IPS-18a (cell line): ENCODE results near the gene SMG9.

Experiments used
- H3K27ac ChIP-seq: one replicate; pipeline ENCODE4 v1.5.1; 2013; ENCODE audit warnings: low read length
- H3K27me3 ChIP-seq: one replicate; pipeline ENCODE4 v1.6.1; 2013; ENCODE audit warnings: mild to moderate bottlenecking, low read length; ENCODE audit not compliant: control insufficient read depth, insufficient read depth
- H3K36me3 ChIP-seq: one replicate; pipeline ENCODE4 v1.6.1; 2013; ENCODE audit warnings: low read depth, low read length; ENCODE audit not compliant: control insufficient read depth
- H3K4me1 ChIP-seq: one replicate; pipeline ENCODE4 v1.6.1; 2013; ENCODE audit warnings: low read depth, low read length; ENCODE audit not compliant: control insufficient read depth
- H3K4me3 ChIP-seq: one replicate; pipeline ENCODE4 v1.5.1; 2013; ENCODE audit warnings: low read length
- H3K9ac ChIP-seq: one replicate; pipeline ENCODE4 v1.6.1; 2013; ENCODE audit warnings: mild to moderate bottlenecking, low read length, moderate library complexity
- H3K9me3 ChIP-seq: one replicate; pipeline ENCODE4 v1.6.1; 2013; ENCODE audit warnings: low read depth, low read length; ENCODE audit not compliant: control insufficient read depth

SMG9 gene

GRCh38 chr19:43731346-43731745 is 23.4 kb downstream of the SMG9 start:
- H3K27ac ChIP-seq, result no peak overlapping the region

GRCh38 chr19:43729919-43730318 is 24.8 kb downstream of the SMG9 start:
- peaks cover 34% of the 10 kb centered on the region for H3K36me3 ChIP-seq
- no peak overlapping the region for H3K27ac ChIP-seq

More at GRCh38 chr19:43731346-43731745, 23.4 kb downstream of the SMG9 start:
- H3K27me3 ChIP-seq, result no peaks in the 10 kb centered on the region
- H3K4me3 ChIP-seq, result no peak overlapping the region
- H3K36me3 ChIP-seq, result peaks cover 40% of the 10 kb centered on the region
- H3K9ac ChIP-seq, result no peak overlapping the region
- no peaks in the 10 kb centered on the region for H3K9me3 ChIP-seq
- H3K4me1 ChIP-seq, result no peaks in the 10 kb centered on the region

GRCh38 chr19:43727593-43727853 is 27.2 kb downstream of the SMG9 start:
- Histone ChIP-seq H3K27ac (no peak overlapping the region), H3K4me3 (no peak overlapping the region), H3K9ac (no peak overlapping the region), H3K9me3 (no peaks in the 10 kb centered on the region), H3K27me3 (no peaks in the 10 kb centered on the region), H3K4me1 (no peaks in the 10 kb centered on the region), H3K36me3 (peaks cover 22% of the 10 kb centered on the region)

More at GRCh38 chr19:43729919-43730318, 24.8 kb downstream of the SMG9 start:
- H3K4me1 ChIP-seq, result no peaks in the 10 kb centered on the region
- H3K9ac ChIP-seq, result no peak overlapping the region
- H3K27me3 ChIP-seq, result no peaks in the 10 kb centered on the region
- H3K9me3 ChIP-seq, result no peaks in the 10 kb centered on the region
- H3K4me3 ChIP-seq, result no peak overlapping the region

GRCh38 chr19:43726736-43727592 is 27.8 kb downstream of the SMG9 start:
- Histone ChIP-seq H3K27me3 (no peaks in the 10 kb centered on the region), H3K4me3 (no peak overlapping the region), H3K9ac (no peak overlapping the region), H3K27ac (no peak overlapping the region), H3K36me3 (peaks cover 16% of the 10 kb centered on the region), H3K9me3 (no peaks in the 10 kb centered on the region), H3K4me1 (no peaks in the 10 kb centered on the region)

- Histone ChIP-seq H3K4me3 (no peak overlapping the region), H3K36me3 (peaks cover 7% of the 10 kb centered on the region), H3K27me3 (no peaks in the 10 kb centered on the region), H3K27ac (no peak overlapping the region), H3K9ac (no peak overlapping the region), H3K4me1 (no peaks in the 10 kb centered on the region), H3K9me3 (no peaks in the 10 kb centered on the region)
Measured at GRCh38 chr19:43725468-43725867, 29.3 kb downstream of the SMG9 start.

- Histone ChIP-seq H3K9ac (no peak overlapping the region), H3K27ac (no peak overlapping the region), H3K4me3 (no peak overlapping the region), H3K4me1 (no peaks in the 10 kb centered on the region), H3K27me3 (no peaks in the 10 kb centered on the region), H3K36me3 (peaks cover 7% of the 10 kb centered on the region), H3K9me3 (no peaks in the 10 kb centered on the region)
Measured at GRCh38 chr19:43724896-43725295, 29.9 kb downstream of the SMG9 start.

- Histone ChIP-seq H3K27me3 (no peaks in the 10 kb centered on the region), H3K4me3 (no peak overlapping the region), H3K9ac (no peak overlapping the region), H3K27ac (no peak overlapping the region), H3K4me1 (no peaks in the 10 kb centered on the region), H3K36me3 (peaks cover under 1% of the 10 kb centered on the region), H3K9me3 (no peaks in the 10 kb centered on the region)
Measured at GRCh38 chr19:43723588-43723987, 31.2 kb downstream of the SMG9 start.

- Histone ChIP-seq H3K36me3 (no peaks in the 10 kb centered on the region), H3K4me1 (no peaks in the 10 kb centered on the region), H3K9ac (no peak overlapping the region), H3K27ac (no peak overlapping the region), H3K27me3 (no peaks in the 10 kb centered on the region), H3K4me3 (no peak overlapping the region), H3K9me3 (no peaks in the 10 kb centered on the region)
Measured at GRCh38 chr19:43721469-43722048, 33.2 kb downstream of the SMG9 start.

- no peak overlapping the region for H3K9ac ChIP-seq
- H3K4me3 ChIP-seq, result no peak overlapping the region
- H3K36me3 ChIP-seq, result no peaks in the 10 kb centered on the region
- no peaks in the 10 kb centered on the region for H3K9me3 ChIP-seq
- no peaks in the 10 kb centered on the region for H3K27me3 ChIP-seq
- no peak overlapping the region for H3K27ac ChIP-seq
- no peaks in the 10 kb centered on the region for H3K4me1 ChIP-seq
Measured at GRCh38 chr19:43720936-43721335, 33.8 kb downstream of the SMG9 start.

GRCh38 chr19:43719918-43720317 is 34.8 kb downstream of the SMG9 start:
- H3K4me1 ChIP-seq, result no peaks in the 10 kb centered on the region
- no peaks in the 10 kb centered on the region for H3K27me3 ChIP-seq
- no peak overlapping the region for H3K4me3 ChIP-seq
- H3K27ac ChIP-seq, result no peak overlapping the region
- H3K9me3 ChIP-seq, result no peaks in the 10 kb centered on the region
- H3K9ac ChIP-seq, result no peak overlapping the region
- H3K36me3 ChIP-seq, result no peaks in the 10 kb centered on the region

GRCh38 chr19:43719378-43719868 is 35.3 kb downstream of the SMG9 start:
- Histone ChIP-seq H3K4me1 (no peaks in the 10 kb centered on the region), H3K27ac (no peak overlapping the region), H3K4me3 (no peak overlapping the region), H3K9ac (no peak overlapping the region), H3K27me3 (no peaks in the 10 kb centered on the region), H3K9me3 (no peaks in the 10 kb centered on the region), H3K36me3 (no peaks in the 10 kb centered on the region)
